ENCODE measurements around the gene CTAG1B.
"Not testable (repeated sequence)": the region's sequence is repeated elsewhere in the genome, so short reads cannot be mapped to it uniquely, and the experiment has no call there.

DNA sequence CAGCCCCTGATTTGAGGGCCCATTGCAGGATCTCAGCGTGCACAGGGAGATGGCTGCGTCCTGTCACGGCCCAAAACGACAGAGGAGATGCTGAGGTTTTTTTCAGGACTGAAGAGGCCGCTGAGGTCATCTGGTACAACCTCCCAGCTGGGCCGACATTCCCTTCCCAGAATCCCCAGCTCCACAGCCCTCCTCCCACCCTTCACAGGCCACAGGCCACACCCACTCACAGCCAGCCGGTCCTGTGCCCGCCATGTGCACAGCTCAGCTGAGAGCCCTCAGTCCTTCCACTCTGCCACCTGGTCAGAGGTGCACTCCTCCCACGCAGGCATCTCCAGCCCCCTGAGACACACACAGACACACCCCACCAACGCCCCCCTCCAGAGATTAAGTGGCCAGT, 22.7 kb upstream of the CTAG1B start:
- TF ChIP-seq, protein P1, sequence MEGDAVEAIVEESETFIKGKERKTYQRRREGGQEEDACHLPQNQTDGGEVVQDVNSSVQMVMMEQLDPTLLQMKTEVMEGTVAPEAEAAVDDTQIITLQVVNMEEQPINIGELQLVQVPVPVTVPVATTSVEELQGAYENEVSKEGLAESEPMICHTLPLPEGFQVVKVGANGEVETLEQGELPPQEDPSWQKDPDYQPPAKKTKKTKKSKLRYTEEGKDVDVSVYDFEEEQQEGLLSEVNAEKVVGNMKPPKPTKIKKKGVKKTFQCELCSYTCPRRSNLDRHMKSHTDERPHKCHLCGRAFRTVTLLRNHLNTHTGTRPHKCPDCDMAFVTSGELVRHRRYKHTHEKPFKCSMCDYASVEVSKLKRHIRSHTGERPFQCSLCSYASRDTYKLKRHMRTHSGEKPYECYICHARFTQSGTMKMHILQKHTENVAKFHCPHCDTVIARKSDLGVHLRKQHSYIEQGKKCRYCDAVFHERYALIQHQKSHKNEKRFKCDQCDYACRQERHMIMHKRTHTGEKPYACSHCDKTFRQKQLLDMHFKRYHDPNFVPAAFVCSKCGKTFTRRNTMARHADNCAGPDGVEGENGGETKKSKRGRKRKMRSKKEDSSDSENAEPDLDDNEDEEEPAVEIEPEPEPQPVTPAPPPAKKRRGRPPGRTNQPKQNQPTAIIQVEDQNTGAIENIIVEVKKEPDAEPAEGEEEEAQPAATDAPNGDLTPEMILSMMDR (conservative IDR thresholded peaks at IDR 0.05; ENCODE audit: low read depth in 2 of 2): not testable (repeated sequence)
- TF ChIP-seq EZH2 (IDR thresholded peaks at IDR 0.05; ENCODE audit: low read depth, unreplicated experiment); CREB1 (CRISPR knock-in tag; IDR thresholded peaks at IDR 0.05; ENCODE audit: low read depth); EZH2phosphoT487 (IDR thresholded peaks at IDR 0.05; ENCODE audit: unreplicated experiment); POLR2AphosphoS5 (IDR thresholded peaks at IDR 0.05; ENCODE audit: low read depth); JUNB (IDR thresholded peaks at IDR 0.05; ENCODE audit: unreplicated experiment); STAT1 (IDR thresholded peaks at IDR 0.05; ENCODE audit: unreplicated experiment); ZNF331 (CRISPR knock-in tag; IDR thresholded peaks at IDR 0.05; ENCODE audit: low read depth): not testable (repeated sequence)
- TF ChIP-seq, protein P2, sequence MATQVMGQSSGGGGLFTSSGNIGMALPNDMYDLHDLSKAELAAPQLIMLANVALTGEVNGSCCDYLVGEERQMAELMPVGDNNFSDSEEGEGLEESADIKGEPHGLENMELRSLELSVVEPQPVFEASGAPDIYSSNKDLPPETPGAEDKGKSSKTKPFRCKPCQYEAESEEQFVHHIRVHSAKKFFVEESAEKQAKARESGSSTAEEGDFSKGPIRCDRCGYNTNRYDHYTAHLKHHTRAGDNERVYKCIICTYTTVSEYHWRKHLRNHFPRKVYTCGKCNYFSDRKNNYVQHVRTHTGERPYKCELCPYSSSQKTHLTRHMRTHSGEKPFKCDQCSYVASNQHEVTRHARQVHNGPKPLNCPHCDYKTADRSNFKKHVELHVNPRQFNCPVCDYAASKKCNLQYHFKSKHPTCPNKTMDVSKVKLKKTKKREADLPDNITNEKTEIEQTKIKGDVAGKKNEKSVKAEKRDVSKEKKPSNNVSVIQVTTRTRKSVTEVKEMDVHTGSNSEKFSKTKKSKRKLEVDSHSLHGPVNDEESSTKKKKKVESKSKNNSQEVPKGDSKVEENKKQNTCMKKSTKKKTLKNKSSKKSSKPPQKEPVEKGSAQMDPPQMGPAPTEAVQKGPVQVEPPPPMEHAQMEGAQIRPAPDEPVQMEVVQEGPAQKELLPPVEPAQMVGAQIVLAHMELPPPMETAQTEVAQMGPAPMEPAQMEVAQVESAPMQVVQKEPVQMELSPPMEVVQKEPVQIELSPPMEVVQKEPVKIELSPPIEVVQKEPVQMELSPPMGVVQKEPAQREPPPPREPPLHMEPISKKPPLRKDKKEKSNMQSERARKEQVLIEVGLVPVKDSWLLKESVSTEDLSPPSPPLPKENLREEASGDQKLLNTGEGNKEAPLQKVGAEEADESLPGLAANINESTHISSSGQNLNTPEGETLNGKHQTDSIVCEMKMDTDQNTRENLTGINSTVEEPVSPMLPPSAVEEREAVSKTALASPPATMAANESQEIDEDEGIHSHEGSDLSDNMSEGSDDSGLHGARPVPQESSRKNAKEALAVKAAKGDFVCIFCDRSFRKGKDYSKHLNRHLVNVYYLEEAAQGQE (IDR thresholded peaks at IDR 0.05; ENCODE audit: unreplicated experiment): not testable (repeated sequence)
- TF ChIP-seq, protein P3, sequence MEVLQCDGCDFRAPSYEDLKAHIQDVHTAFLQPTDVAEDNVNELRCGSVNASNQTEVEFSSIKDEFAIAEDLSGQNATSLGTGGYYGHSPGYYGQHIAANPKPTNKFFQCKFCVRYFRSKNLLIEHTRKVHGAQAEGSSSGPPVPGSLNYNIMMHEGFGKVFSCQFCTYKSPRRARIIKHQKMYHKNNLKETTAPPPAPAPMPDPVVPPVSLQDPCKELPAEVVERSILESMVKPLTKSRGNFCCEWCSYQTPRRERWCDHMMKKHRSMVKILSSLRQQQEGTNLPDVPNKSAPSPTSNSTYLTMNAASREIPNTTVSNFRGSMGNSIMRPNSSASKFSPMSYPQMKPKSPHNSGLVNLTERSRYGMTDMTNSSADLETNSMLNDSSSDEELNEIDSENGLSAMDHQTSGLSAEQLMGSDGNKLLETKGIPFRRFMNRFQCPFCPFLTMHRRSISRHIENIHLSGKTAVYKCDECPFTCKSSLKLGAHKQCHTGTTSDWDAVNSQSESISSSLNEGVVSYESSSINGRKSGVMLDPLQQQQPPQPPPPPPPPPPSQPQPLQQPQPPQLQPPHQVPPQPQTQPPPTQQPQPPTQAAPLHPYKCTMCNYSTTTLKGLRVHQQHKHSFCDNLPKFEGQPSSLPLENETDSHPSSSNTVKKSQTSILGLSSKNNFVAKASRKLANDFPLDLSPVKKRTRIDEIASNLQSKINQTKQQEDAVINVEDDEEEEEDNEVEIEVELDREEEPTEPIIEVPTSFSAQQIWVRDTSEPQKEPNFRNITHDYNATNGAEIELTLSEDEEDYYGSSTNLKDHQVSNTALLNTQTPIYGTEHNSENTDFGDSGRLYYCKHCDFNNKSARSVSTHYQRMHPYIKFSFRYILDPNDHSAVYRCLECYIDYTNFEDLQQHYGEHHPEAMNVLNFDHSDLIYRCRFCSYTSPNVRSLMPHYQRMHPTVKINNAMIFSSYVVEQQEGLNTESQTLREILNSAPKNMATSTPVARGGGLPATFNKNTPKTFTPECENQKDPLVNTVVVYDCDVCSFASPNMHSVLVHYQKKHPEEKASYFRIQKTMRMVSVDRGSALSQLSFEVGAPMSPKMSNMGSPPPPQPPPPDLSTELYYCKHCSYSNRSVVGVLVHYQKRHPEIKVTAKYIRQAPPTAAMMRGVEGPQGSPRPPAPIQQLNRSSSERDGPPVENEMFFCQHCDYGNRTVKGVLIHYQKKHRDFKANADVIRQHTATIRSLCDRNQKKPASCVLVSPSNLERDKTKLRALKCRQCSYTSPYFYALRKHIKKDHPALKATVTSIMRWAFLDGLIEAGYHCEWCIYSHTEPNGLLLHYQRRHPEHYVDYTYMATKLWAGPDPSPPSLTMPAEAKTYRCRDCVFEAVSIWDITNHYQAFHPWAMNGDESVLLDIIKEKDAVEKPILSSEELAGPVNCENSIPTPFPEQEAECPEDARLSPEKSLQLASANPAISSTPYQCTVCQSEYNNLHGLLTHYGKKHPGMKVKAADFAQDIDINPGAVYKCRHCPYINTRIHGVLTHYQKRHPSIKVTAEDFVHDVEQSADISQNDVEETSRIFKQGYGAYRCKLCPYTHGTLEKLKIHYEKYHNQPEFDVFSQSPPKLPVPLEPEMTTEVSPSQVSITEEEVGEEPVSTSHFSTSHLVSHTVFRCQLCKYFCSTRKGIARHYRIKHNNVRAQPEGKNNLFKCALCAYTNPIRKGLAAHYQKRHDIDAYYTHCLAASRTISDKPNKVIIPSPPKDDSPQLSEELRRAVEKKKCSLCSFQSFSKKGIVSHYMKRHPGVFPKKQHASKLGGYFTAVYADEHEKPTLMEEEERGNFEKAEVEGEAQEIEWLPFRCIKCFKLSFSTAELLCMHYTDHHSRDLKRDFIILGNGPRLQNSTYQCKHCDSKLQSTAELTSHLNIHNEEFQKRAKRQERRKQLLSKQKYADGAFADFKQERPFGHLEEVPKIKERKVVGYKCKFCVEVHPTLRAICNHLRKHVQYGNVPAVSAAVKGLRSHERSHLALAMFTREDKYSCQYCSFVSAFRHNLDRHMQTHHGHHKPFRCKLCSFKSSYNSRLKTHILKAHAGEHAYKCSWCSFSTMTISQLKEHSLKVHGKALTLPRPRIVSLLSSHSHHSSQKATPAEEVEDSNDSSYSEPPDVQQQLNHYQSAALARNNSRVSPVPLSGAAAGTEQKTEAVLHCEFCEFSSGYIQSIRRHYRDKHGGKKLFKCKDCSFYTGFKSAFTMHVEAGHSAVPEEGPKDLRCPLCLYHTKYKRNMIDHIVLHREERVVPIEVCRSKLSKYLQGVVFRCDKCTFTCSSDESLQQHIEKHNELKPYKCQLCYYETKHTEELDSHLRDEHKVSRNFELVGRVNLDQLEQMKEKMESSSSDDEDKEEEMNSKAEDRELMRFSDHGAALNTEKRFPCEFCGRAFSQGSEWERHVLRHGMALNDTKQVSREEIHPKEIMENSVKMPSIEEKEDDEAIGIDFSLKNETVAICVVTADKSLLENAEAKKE (CRISPR knock-in tag; IDR thresholded peaks at IDR 0.05): not testable (repeated sequence)
- TF ChIP-seq, protein P4, sequence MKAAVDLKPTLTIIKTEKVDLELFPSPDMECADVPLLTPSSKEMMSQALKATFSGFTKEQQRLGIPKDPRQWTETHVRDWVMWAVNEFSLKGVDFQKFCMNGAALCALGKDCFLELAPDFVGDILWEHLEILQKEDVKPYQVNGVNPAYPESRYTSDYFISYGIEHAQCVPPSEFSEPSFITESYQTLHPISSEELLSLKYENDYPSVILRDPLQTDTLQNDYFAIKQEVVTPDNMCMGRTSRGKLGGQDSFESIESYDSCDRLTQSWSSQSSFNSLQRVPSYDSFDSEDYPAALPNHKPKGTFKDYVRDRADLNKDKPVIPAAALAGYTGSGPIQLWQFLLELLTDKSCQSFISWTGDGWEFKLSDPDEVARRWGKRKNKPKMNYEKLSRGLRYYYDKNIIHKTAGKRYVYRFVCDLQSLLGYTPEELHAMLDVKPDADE (IDR thresholded peaks at IDR 0.05): not testable (repeated sequence)

Data from GM23338 (cell line).